CD1c-positive myeloid dendritic cell (primary cell): ENCODE measurements around the gene NEMP2.
"Not testable (repeated sequence)": the region's sequence is repeated elsewhere in the genome, so short reads cannot be mapped to it uniquely, and the experiment has no call there.

ENCODE experiments used
- DNase-seq: peaks from one replicate; pipeline ENCODE4 v3.0.0-alpha.2; 2016; ENCODE audit errors: extremely low spot score

Gene NEMP2

GRCh38 chr2:190490502-190490901 lies 44.0 kb downstream of the NEMP2 start:
- no peak for DNase-seq

GRCh38 chr2:190489475-190489874 lies 45.0 kb downstream of the NEMP2 start:
- DNase-seq: no peak

DNA sequence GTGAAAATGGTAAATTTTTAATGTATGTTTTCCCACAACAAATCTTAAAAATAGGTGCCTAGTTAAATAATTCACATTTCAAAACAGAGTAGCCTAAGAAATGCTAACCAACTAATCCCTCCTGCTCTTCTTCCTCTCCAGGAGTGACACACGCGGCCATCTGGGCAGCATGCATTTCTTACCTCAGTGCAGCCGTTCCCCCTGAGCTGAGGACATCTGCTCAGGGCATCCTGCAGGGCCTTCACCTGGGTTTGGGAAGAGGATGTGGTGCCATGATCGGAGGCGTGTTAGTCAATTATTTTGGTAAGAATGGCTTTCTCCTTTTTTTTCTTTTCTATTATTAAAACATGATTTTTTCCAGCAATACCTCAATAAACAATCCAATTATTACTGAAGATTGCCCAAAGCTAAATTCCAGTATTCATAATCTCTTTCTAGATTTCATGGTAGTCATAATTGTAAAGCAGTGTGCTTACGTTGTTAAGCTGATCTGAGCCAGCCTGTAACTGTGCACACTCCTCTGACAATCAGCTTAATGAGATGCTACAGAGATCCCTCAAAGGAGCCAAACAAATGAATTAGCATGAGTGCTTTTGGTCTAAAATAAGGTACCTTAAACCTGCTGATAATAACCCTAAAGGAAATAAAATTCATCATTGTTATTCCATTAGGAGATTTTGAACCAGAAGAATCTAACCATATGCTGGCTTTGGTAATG lies 45.8 kb downstream of the NEMP2 start:
- no peak for DNase-seq

- no peak for DNase-seq
Measured at GRCh38 chr2:190486037-190486623, 48.4 kb downstream of the NEMP2 start.

DNA sequence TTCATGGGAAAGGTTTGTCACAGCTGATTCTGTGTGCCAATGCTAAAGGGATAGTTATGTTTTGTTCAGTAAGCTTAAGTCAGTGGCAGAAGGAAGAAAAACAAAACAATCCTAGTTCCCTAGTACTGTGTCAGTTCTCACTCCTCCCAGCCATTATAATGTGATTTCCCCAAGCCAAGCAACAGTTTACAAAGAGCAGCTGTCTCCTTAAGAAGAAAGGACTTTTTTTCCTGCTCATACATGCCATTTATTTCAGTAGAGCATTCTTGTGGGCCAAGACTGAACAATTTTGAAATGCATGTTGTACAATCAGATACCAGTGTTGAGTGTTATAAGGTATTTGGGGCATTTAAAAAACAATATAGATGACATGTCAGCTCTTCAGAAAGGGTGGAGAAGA lies 52.1 kb downstream of the NEMP2 start:
- DNase-seq: no peak

DNA sequence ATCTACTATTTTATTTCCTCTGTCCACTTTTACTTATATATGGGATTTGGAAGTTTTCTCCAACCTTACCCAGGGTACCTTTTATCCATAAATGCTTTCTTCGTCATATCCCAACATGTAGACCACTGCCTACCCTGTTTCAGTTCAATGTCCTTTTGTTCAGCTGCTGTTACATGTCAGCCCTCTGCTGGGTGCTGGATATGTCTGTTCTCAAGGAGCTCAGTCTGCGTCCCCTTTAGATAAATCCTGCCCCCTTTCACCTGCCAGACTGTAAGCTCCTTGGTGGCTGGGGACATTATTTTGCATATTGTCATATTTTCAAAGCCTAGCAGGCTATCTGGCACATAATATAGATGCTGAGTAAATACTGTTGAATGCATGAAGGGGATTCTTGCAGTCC lies 53.2 kb downstream of the NEMP2 start:
- no peak for DNase-seq

DNA sequence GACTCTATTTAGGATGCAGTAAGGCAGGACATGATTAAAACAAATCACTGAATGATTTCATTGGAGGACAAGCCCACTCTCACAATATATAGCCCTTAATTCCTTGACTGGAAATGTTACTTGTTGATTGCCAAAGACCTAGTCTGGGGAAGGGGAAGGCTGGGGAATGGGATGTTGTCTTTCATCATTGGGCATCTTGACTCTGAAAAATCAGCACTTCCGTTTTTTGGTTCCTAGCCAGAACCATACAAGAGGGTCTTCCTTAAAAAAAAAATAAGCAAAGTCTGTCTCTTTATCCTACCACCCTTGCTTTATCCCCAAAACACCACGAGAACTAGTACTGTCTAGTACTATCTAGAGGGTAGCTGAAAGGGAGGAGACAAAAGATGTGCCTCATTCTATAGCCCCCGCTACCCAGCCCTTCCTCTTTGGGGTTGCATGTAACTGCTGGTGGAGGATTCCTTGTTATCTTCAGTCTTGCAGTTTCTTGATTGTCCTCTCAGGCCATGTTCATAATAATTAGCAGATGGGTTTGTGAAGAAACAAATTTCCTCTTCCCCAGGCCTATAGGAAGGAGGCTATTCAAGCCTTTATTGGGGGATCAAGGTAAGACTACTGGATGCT lies 55.8 kb downstream of the NEMP2 start:
- no peak for DNase-seq

DNA sequence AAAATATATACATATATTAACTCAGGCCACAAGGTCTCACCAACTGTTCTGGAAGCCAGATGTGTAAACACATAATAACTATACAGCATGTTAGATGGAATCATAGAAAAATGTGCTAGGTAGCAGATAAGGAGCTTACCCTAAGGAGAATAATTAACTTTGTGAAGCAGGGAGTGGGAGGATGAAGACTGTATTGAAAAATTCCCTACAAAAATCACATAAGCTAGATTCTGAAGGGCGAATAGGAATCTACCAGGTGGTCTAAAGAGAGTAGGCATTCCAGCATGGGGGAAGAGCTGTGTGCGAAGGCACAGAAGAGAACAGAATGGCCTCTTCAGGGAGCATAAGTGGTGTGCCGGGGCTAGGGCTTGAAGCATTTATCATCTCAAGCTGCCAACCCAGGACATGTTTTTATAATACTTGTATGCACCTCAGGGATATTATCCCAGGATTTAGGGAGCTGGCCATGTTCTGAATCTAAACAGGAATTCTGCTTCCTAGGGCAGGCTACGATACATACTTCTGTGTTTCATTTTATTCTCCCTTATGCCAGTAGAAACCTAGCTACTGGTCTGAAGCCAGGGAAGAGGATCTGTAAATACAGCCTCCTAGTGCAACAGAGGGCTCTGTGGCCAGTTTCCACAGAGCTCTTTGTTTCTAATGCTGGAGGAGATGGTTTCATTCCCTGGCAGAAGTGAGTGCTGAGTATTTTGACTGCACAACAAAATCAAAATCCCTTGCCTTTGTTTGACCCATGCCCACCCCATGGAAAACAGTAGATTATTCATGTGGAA lies 56.7 kb downstream of the NEMP2 start:
- no peak for DNase-seq

- no peak for DNase-seq
Measured at GRCh38 chr2:190470256-190470826, 64.2 kb downstream of the NEMP2 start.

DNA sequence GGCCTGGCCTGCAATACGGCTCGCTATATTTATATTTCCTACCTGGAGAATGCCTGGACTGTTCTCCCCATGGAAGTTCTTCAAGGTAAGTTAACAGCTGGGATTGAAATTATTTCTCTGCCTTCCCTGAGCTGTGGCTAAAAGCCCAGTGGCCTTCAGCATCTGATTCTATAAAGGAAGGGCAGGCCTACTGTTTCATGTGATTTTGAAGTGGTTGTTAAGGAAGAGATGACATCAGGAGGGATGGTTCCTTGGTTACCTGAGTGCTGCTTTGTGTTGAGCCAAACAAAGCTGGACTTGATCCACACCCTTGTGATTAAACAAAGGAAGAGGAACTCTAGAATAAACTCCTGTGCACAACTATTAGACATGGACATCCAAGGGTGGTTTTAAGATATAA lies 64.8 kb downstream of the NEMP2 start:
- peak; percentile 51 for DNase-seq

- peak; percentile 19 for DNase-seq
Measured at GRCh38 chr2:190468814-190469569, 65.5 kb downstream of the NEMP2 start.

DNA sequence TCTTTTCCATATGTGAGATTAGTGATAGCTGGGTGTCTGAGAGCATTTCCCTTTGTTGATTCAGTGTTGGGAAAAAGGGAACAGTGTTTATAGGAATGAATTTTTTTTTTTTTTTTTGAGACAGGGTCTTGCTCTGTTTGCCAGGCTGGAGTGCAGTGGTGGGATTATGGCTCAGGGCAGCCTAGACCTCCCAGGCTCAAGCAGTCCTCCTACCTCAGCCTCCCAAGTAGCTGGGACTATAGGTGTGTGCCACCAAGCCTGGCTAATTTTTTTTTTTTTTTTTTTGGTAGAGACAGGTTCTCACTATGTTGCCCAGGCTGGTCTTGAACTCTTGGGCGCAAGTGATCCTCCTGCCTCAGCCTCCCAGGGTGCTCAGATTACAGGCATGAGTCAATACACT lies 66.2 kb downstream of the NEMP2 start:
- not testable (repeated sequence) for DNase-seq

DNA sequence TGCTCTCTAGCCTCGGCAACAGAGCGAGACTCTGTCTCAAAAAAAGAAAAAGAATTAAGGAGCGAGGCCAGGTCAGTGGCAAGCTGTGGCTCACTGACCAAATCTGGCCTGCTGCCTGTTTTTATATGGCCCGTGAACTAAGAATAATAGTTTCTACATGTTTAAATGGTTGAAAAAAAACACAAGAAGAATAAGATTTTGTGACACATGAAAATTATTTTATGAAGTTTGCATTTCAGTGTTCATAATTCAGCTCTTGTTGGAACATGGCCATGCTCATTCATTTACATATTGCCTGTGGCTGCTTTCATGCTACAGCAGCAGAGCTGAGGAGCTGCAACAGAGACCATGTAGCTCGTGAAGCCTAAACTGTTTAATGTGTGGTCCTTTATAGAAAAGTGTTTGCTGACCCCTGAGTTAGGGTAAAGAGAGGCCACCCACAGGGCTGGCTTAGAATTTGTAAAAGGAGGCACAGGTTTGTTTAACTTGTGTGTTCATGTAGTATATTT lies 66.9 kb downstream of the NEMP2 start:
- no peak for DNase-seq

- DNase-seq: no peak
Measured at GRCh38 chr2:190466819-190467446, 67.6 kb downstream of the NEMP2 start.

- no peak for DNase-seq
Measured at GRCh38 chr2:190465060-190465459, 69.5 kb downstream of the NEMP2 start.

- no peak for DNase-seq
Measured at GRCh38 chr2:190462611-190463010, 71.9 kb downstream of the NEMP2 start.

GRCh38 chr2:190462181-190462580 lies 72.3 kb downstream of the NEMP2 start:
- no peak for DNase-seq

- no peak for DNase-seq
Measured at GRCh38 chr2:190460487-190460886, 74.0 kb downstream of the NEMP2 start.

DNA sequence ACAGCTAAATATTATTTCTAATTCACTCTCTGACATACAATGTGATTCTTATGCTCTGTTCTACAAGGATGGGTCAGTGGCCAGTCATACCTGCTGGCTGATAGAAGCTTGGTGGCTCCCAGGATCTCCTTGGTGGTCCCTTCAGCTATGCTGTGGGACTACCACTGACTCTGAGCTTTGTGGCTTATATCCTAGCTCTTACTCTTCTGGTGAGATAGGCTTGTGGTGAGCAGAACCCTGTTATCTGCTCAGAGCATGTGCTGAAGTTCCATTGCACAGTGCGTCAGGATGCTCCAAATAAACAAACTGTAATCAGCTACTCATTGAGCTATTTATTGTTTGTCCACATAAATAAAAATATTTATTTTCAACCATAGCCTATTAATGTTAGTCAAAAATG lies 74.6 kb downstream of the NEMP2 start:
- DNase-seq: no peak

GRCh38 chr2:190458352-190459107 lies 76.0 kb downstream of the NEMP2 start:
- DNase-seq: no peak
